ENCODE results near the gene WNK1. TPM values are rescaled to one million over a fixed set of nuclear protein-coding genes. Genes with fewer than 3 reads are reported as not detected.
A peak's percentile ranks its signal among the peaks of the same experiment; 100 is the strongest.

WNK1 gene
- polyA plus RNA-seq, 3 donors: 8.7 to 57.2 (median 20.9) TPM

DNA sequence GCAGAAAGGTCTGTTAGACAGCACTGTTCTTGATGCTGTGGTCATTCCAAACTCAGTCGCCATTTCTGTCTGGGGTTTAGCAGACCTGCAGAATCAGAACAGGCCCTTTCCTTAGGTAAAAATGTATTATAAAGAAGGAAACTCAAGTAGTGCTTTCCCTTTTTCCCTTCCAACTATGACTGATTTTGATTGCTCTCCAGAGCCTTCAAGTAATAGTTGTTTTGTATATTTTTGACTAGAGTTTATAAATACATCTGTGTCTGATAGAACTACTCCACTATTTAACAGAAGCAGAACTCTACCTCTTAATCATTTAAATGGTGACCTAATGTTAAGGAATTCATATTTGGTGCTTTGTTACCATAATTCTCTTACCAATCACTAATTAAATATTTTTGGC, 74.0 kb downstream of the WNK1 start:
- H3K27me3 Mint-ChIP-seq (ENCODE audit: low read depth in 3 of 3): no peaks in the 10 kb centered on the region
- H3K4me1 ChIP-seq (ENCODE audit: control insufficient read depth in 1 of 2, insufficient read depth in 2 of 2, low read length in 2 of 2): peaks cover 21 to 31% of the 10 kb centered on the region in 2 donors
- no peak overlapping the region for H2AFZ ChIP-seq (ENCODE audit: insufficient read depth, low read depth, low read length, poor library complexity, severe bottlenecking)
- no peak overlapping the region for H3K4me3 Mint-ChIP-seq
- H3K36me3 Mint-ChIP-seq: peaks cover 32 to 42% of the 10 kb centered on the region in 2 donors
- no peak for DNase-seq
- H3K27ac Mint-ChIP-seq: no peak overlapping the region
- peaks cover 36 to 51% of the 10 kb centered on the region in 2 donors for H3K36me3 ChIP-seq (replicated peaks in 1 of 2; ENCODE audit: control insufficient read depth in 1 of 2, insufficient read depth in 2 of 2, low read length in 2 of 2)
- intact Hi-C loops (cut with micrococcal nuclease): no loop called here
- peaks cover 28% of the 10 kb centered on the region for H3K4me1 Mint-ChIP-seq
- H3K9me3 ChIP-seq (replicated peaks in 1 of 2; ENCODE audit: control insufficient read depth in 1 of 2, insufficient read depth in 1 of 2, low read length in 2 of 2): no peaks in the 10 kb centered on the region
- no peak overlapping the region for H3K4me3 ChIP-seq (replicated peaks in 1 of 3; ENCODE audit: low read depth in 2 of 3, low read length in 3 of 3)
- peaks cover 68% of the 10 kb centered on the region for H3K79me2 ChIP-seq (ENCODE audit: insufficient read depth, low read length)
- H4K20me1 ChIP-seq (ENCODE audit: insufficient read depth, low read length): peaks cover 94% of the 10 kb centered on the region
- peaks cover 0 to 2% (median 0%) of the 10 kb centered on the region in 7 donors for H3K9me3 Mint-ChIP-seq
- H3K27me3 ChIP-seq (ENCODE audit: control insufficient read depth in 2 of 2, insufficient read depth in 2 of 2, low read length in 2 of 2): no peaks in the 10 kb centered on the region
- WGBS (ENCODE audit: insufficient coverage): no CpG with 5 or more reads among the region's 1 CpG
- no peak overlapping the region for H3K9ac ChIP-seq (ENCODE audit: insufficient read depth, low read length, poor library complexity, severe bottlenecking)
- no peak for TF ChIP-seq CTCF (IDR thresholded peaks at IDR 0.05)
- no peak overlapping the region for H3K4me2 ChIP-seq (replicated peaks; ENCODE audit: extremely low read depth, low read length, poor library complexity, severe bottlenecking)
- no peak overlapping the region for H3K27ac ChIP-seq (ENCODE audit: low read depth in 1 of 2, low read length in 2 of 2)

- TF ChIP-seq CTCF (IDR thresholded peaks at IDR 0.05): no peak
- Histone ChIP-seq H3K4me1 (ENCODE audit: control insufficient read depth in 1 of 2, insufficient read depth in 2 of 2, low read length in 2 of 2) (peaks cover 4 to 6% of the 10 kb centered on the region in 2 donors), H3K9ac (ENCODE audit: insufficient read depth, low read length, poor library complexity, severe bottlenecking) (no peak overlapping the region), H2AFZ (ENCODE audit: insufficient read depth, low read depth, low read length, poor library complexity, severe bottlenecking) (no peak overlapping the region), H3K4me2 (replicated peaks; ENCODE audit: extremely low read depth, low read length, poor library complexity, severe bottlenecking) (no peak overlapping the region), H4K20me1 (ENCODE audit: insufficient read depth, low read length) (peaks cover 86% of the 10 kb centered on the region), H3K27ac (ENCODE audit: low read depth in 1 of 2, low read length in 2 of 2) (peak overlapping the region in 1 of 2 donors; percentile 12), H3K9me3 (replicated peaks in 1 of 2; ENCODE audit: control insufficient read depth in 1 of 2, insufficient read depth in 1 of 2, low read length in 2 of 2) (no peaks in the 10 kb centered on the region), H3K27me3 (ENCODE audit: control insufficient read depth in 2 of 2, insufficient read depth in 2 of 2, low read length in 2 of 2) (no peaks in the 10 kb centered on the region), H3K79me2 (ENCODE audit: insufficient read depth, low read length) (peaks cover 51% of the 10 kb centered on the region), H3K4me3 (replicated peaks in 1 of 3; ENCODE audit: low read depth in 2 of 3, low read length in 3 of 3) (no peak overlapping the region), H3K36me3 (replicated peaks in 1 of 2; ENCODE audit: control insufficient read depth in 1 of 2, insufficient read depth in 2 of 2, low read length in 2 of 2) (peaks cover 47 to 70% of the 10 kb centered on the region in 2 donors)
- Mint-ChIP-seq H3K4me3 (no peak overlapping the region), H3K9me3 (no peaks in the 10 kb centered on the region), H3K4me1 (peaks cover 9% of the 10 kb centered on the region), H3K27me3 (ENCODE audit: low read depth in 3 of 3) (no peaks in the 10 kb centered on the region), H3K27ac (no peak overlapping the region), H3K36me3 (peaks cover 45 to 56% of the 10 kb centered on the region in 2 donors)
- intact Hi-C loops (cut with micrococcal nuclease): no loop called here
- DNase-seq: no peak
Measured at GRCh38 chr12:828726-829395, 76.5 kb downstream of the WNK1 start.
